KBM-7 (cell line): ENCODE results near the gene HSD11B2.
"Not testable (repeated sequence)": the region's sequence is repeated elsewhere in the genome, so short reads cannot be mapped to it uniquely, and the experiment has no call there.

Experiments
- DNase-seq: peaks from one replicate; pipeline ENCODE4 v3.0.0-alpha.2; 2015
- in situ Hi-C: fragments of 300-500 bp; cut with MboI; formaldehyde crosslinking; loops from 2 replicates; pipeline ENCODE4 v1.14.3; 2020; ENCODE audit warnings: low sequenced_read_pairs, low pct_unique_long_range_greater_than_20kb, mixed read lengths

HSD11B2 gene

DNA sequence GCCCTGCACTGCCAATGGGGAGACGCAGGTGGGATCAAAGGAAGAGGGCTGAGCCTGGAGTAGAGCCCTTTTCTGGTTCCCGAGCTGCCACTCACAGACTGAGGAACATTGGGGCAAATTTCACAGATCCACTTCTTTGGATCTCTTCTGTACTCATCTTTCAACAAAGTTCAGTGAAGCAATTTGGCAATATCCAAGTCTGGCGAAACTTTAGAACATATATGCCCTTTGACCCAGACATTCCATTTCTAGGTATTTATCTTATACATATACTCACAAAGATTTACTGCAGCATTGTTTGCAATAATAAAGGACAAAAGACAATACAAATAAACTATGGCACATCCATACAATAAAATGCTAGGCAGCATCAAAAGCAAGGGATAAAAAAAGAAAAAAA lies 19.6 kb upstream of the HSD11B2 start:
- no peak for DNase-seq
- in situ Hi-C loops = no loop called here

DNA sequence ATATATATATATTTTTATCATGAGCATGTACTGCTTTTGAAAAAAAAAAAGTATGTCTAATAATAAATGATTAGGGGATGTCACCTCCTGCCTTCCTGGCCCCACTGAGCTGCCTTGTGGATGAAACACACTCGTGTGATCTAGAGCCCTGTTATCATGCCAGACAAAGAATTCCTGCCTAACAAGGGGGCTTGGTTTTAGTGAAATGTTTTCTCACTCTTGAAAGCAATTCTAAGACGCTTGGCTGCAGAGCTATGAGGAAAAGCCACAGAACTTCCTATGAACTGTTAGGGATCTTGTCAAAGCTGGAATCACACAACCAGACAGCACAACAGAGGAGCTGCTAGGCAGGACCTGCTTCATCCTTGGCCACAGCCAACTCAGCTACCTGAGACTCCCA lies 18.6 kb upstream of the HSD11B2 start:
- in situ Hi-C loops = no loop called here
- DNase-seq = no peak

DNA sequence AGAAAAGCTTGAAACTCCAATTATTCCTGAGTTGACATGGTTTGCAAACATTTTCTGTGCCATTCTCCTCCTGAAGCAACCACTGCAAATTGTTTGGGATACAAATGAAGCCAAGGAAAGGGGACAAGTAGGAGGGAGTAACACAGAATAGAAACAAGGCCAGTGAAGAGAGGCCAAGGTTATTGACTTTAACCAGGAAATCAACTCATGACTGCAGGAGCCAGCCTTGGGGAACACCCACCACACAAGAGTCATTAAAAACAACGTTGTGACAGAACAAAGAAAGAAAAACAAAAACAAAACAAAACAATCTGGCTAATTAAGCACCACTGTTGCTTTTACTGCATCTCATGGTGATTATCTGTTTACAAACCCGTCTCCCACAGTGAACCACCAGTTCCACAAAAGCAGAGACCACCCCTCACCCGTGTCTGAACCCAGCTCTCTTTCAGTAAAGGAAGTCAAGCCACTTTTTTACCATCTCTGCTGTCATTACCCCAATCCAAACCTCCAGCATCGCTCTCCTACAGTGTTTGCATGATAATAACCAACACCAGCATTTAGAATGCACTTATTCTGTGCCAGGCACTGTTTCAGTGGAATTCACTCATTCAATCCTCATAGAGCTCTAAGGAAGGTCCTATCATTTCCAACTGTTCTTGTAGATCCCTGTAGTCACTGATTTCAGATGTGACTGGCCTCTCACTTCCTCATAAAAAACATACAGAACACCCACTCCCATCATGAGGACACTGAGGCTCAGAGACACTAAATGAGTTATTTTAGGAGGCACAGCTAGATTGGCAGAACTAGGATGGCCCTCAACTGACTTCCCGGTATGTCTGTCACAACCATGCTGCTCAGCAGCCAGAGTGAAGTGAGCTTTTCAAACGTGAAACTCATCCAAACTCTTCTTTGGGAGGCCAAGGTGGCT lies 16.7 kb upstream of the HSD11B2 start:
- in situ Hi-C loops = no loop called here
- no peak for DNase-seq

GRCh38 chr16:67415421-67415820 lies 15.5 kb upstream of the HSD11B2 start:
- in situ Hi-C loops, DNase-seq: not testable (repeated sequence)

- in situ Hi-C loops = no loop called here
- peak; percentile 63 for DNase-seq
Measured at GRCh38 chr16:67415872-67416793, 14.8 kb upstream of the HSD11B2 start, which contains the start of gene ZDHHC1. TSS of gene ZDHHC1 (minus strand) at chr16:67416477. CDS start at chr16:67407775, 8,702 bp downstream.

DNA sequence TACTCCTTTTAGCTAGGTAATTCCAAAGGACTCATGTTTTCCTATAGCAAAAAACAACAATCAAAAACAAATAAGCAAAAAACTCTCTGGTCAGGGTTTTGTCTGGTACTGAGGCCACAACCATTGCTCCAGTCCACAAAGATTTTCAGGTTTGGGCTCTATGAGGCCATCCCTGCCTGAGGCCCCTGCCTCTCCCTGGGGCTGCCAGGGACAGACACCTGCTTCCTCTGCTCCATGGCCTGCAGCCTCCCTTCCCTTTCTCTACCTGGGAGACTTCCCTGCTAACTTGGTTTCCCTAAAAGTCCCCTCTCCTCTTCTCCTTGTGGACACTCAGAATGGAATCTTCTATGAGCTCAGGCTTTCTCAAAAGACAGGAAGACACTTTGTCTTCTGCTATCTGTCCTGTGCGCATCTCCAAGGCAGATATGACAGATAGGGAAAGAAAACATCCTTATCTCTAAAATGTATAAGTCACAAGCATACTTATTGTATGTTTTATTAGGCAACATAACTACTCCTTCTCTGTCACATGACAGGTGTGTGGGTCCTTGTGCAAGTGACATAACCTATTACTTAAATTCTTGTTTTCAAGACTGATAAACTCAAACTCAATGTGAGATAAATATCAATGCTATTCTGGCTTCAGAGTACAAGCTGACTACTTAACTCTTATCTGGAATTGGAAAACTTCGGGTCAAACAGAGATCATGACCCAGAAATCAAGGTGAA lies 13.4 kb upstream of the HSD11B2 start:
- no peak for DNase-seq

GRCh38 chr16:67419502-67419901 lies 11.4 kb upstream of the HSD11B2 start:
- DNase-seq = no peak
- in situ Hi-C loops = no loop called here

More for the DNA sequence above, 13.4 kb upstream of the HSD11B2 start:
- in situ Hi-C loops = no loop called here

- in situ Hi-C loops = no loop called here
Measured at GRCh38 chr16:67419931-67420330, 11.0 kb upstream of the HSD11B2 start.

DNA sequence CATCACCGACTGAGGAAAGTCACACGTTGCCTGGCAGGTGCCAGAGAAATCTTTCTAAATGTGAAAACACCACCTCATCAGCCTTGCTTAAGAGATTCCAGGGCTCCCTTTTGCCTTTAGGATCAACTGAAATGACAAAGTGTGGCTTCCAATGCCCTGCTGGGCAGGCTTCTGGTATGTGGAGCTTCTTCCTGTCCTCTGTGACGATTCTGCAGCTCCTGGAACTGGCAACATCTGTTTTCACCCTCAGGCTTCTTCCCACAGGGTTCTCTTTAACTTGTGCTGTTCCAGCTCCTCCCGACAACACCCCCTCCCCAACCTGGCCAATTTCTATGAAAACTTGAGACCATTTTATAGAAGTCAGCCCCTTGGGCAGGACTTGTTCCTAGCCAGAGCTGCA lies 9.9 kb upstream of the HSD11B2 start:
- no peak for DNase-seq
- in situ Hi-C loops = no loop called here

More at GRCh38 chr16:67419931-67420330, 11.0 kb upstream of the HSD11B2 start:
- DNase-seq = no peak

DNA sequence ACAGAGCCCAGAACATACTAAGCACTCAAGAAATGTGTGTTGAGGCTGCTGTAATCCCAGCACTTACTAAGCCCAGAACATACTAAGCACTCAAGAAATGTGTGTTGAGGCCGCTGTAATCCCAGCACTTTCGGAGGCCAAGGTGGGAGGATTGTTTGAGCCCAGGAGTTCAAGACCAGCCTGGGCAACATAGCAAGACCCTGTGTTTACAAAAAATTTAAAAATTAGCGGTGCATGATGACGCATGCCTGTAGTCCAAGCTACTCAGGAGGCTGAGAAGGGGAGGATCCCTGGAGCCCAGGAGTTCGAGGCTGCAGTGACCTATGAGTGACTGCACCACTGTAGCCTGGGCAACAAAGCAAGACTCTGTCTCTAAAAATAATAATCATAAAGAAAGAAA lies 7.9 kb upstream of the HSD11B2 start:
- in situ Hi-C loops = no loop called here
- no peak for DNase-seq

DNA sequence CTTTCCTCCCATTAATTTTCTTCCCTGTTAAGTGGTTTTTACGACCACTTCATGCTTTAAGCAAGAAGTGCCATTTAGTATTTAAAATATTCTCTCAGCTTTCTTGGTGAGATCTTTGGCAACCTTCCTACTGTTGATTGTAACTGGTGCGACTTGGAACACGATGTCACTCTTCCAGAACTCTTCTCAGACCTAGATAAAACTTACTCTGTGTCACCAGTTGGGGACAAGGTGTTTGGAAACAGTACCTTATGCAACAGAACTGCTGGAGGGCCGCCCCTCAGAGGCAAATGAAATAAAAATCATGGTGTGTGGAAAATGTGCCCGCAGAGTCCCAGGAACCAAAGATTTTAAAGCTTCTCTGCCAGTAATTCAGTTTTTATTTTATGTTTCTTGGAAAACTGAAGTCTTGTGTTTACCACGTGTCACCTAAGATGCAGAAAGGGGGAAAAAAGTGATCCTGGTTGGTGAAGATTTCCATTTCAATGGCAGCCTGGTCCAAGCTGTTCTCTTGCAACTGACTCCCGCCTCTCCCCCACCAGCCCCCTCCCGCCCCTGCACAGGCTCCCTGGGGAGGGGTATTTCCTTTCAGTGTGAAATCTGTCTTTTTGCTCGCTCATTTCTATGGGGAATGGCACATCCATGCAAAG lies 7.2 kb upstream of the HSD11B2 start:
- in situ Hi-C loops = no loop called here

DNA sequence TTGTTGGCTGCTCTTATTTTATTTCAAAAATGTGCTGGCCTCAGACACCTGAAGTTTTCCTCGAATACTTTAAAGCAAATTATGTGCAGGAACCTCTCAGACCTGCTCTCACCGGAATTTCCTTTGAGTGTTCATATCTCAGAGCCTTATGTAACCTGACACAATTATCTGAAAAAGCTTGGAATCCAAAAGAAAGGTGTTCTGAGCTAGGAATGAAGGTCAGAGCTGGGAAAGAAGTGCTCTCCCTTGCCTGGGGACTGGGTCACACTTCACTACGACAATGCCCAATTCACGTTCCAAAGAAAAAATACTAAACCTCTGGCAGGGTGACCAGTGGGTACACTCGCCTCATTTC lies 6.7 kb upstream of the HSD11B2 start:
- in situ Hi-C loops = no loop called here
- no peak for DNase-seq

More for the DNA sequence above, 7.2 kb upstream of the HSD11B2 start:
- no peak for DNase-seq

DNA sequence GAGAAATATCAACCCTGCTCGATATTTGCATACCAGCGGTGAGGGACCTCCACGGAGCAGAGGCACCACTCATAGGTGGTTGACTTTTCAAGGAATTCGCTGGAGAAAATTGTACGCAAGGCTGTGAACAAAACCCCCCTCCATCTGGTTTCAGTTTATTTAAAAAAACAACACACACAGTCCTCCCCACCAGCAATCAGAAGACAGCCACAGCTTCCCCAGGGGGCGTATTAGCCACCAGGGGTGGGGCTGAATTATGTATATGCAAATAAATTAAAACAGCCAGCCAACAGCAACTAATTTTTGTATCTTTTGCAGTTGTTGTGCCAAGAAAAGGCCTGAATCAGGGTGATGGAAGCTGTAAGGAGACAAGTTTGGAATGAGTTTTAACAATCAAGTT lies 5.9 kb upstream of the HSD11B2 start:
- DNase-seq = no peak
- in situ Hi-C loops = no loop called here

DNA sequence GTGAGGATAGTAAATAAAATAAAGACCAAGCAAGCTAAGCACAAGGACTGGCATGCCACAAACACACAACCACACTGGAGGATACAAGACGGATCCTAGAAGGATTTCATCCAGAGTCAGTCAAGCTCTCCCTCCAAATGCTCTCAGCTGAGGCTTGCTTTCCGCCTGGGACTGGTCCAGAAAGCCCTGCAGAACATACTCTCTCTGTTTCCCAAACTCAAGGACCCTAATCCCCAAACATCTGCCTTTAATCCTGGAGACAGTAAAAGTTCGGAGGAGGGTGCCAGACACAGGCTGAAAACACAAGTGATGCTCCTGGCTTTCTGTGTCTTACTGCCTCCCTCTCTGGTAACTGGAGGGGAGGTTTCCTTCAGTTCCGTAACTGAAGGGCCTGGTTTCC lies 5.3 kb upstream of the HSD11B2 start:
- no peak for DNase-seq
- in situ Hi-C loops = no loop called here

DNA sequence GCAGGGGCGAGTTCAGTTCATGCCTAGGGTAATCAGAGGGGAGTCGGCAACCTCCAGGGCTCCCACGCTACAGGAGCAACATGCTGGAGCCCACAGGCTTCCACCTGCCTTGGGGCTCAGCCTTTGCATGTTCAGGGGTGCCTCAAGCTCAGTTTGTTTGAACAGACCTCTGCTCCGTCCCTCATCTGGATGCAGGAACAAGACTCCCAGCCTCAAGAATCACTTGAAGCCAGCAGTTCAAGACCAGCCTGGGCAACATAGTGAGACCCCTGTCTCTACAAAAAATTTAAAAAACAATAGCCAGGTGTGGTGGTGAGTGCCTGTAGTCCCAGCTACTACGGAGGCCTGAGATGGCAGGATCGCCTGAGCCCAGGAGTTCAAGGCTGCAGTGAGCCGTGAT lies 4.9 kb upstream of the HSD11B2 start:
- in situ Hi-C loops = no loop called here
- DNase-seq = no peak

- no peak for DNase-seq
- in situ Hi-C loops = no loop called here
Measured at GRCh38 chr16:67426950-67427349, 4.0 kb upstream of the HSD11B2 start.

- in situ Hi-C loops = no loop called here
- DNase-seq = peak; percentile 68
Measured at GRCh38 chr16:67428146-67428731, 2.7 kb upstream of the HSD11B2 start.

GRCh38 chr16:67429053-67429798 lies 1.7 kb upstream of the HSD11B2 start:
- in situ Hi-C loops = no loop called here
- no peak for DNase-seq
